Hepatic stellate cell (primary cell): ENCODE data around the gene TGM1.

ENCODE experiments used
- DNase-seq: peaks from one replicate; pipeline ENCODE4 v3.0.0; 2011; ENCODE audit warnings: low spot score

TGM1 gene

DNA sequence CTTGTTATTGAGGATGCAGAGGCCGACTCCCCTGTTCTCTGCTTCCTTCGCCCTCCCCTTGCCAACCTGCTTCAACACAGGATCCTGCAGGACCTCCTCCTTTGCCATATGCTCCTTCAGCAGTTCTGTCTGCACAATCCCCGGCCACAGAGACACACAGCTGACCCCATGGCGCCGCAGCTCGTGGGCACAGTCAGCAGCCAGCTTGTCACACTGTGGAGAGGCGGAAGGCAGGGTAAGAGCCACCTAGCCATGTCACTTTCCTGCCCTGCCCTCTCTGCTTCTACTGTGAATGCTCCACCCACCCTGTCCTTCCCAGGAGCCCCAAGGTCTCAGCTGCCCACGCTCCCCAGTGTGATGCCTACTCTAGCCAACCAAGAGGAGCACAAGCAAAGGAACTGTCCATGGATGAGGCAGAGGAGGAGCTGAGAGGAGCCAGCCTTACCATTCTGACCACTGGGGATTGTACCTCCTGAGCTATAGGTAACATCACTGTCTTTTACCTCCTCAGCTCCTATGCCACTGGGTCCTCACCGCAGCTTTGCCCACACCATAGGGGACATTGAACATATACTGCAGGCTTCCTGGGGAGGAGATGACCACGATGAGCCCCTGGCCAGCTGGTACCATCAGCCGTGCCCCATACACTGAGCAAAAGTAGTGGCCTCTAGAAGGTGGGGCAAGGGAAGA, 29.3 kb upstream of the TGM1 start:
- DNase-seq = no peak

DNA sequence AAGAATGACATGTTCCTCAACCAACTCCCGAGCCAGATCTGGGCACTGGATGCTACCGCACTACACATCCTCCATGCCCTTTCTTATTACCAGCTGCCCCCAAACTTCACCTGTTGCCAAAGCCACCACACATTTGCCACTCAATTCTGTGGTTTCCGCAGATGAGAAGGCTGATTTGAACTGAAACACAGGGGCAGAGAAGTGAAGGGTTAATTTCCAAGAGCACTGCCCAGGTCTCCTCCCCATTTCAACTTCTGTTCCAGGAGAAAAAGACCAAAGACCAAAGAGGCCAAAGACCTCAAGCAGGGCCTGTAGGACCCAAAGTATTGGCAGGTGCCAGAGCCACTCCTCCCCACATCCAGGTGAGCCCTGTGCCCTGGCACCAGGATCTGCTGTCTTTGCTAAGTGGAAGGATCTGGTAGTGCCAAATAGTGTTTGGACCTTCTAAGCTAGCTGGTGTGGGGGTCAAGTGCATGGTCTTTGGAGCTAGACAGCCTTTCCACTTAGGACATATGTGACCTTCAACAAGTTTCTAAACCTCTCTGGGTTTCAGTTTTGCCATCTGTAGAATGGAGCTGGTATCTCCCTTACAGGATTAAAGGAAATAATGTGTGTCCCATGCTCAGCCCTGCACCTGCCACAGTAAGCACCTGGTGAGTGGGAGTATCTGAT, 28.6 kb upstream of the TGM1 start:
- no peak for DNase-seq

DNA sequence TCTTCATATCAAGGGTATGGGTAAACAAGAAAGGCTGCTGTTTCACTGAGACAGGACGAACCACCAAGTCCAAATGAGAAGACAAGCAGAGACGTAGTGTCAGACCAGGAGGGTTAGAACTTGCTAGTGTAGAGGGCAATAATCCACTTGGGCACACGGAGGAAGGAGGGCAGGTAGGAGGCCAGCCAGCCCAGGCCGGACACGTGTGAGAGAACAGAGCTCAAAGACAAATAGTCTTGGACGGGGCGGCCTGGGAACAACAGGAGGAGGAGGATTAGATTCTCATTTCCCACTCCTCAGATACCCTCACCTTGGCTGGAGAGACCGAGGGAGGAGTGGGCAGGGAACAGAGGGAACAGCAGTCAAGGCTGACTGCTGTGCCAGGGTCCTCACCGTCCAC, 27.8 kb upstream of the TGM1 start:
- no peak for DNase-seq

GRCh38 chr14:24289649-24290280, 26.8 kb upstream of the TGM1 start:
- no peak for DNase-seq

- DNase-seq = no peak
Measured at GRCh38 chr14:24286996-24287395, 24.0 kb upstream of the TGM1 start.

GRCh38 chr14:24285351-24285750, 22.4 kb upstream of the TGM1 start:
- no peak for DNase-seq

GRCh38 chr14:24284501-24285035, 21.6 kb upstream of the TGM1 start:
- no peak for DNase-seq

GRCh38 chr14:24283796-24284460, 21.0 kb upstream of the TGM1 start:
- no peak for DNase-seq

- no peak for DNase-seq
Measured at GRCh38 chr14:24282736-24283135, 19.8 kb upstream of the TGM1 start.

- DNase-seq = no peak
Measured at GRCh38 chr14:24281636-24282035, 18.7 kb upstream of the TGM1 start.

DNA sequence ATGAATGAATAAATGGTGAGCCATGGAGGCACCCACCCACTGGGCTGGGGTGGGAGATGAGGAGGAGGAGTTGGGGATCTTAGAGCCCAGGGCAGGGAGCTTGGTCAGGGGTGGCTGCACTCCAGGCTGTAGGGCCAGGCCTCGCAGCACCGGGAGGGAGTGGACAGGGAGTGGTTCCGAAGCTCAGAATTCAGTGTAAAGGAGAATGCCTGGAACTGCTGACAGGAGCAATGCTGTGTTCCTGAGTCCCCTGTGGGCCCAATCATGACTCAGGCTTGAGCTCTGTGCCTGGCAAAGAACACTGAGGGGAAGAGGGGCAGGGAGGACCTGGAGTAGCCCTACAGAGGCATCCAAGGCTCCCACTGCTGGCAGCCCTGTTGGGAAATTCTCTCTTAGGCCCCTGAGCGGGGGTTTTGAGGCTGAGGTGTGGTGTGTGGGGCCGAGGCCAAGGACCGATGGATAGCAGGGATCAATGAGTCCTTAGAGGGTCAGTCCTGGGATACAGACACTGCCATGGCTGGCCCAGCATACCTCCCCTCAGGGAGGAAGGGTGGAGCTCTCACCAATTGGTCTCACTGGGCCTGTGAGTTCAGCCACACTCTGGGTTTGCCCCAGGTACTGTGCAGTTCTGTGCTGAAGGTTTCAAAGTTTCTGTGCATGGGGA, 18.0 kb upstream of the TGM1 start:
- no peak for DNase-seq

GRCh38 chr14:24279301-24280186, 16.6 kb upstream of the TGM1 start:
- no peak for DNase-seq

DNA sequence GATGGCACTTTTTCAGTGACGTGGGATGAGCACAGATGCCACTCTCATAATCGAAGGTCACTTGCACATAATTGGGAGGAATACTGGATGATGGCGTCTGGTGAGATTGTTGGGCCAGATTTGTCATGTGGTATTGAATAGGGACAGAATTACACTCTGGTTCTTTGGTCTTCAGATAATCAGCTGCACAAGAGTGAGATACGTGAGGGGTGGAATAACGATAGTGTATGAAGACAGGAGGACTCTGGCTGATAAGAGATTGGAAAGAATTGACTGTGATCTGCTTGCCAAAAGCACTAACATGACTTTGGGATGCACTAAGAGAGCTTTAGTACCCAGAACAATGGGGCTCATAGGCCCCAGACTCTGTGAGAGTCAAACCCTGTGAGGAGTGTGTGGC, 15.4 kb upstream of the TGM1 start:
- DNase-seq = no peak

DNA sequence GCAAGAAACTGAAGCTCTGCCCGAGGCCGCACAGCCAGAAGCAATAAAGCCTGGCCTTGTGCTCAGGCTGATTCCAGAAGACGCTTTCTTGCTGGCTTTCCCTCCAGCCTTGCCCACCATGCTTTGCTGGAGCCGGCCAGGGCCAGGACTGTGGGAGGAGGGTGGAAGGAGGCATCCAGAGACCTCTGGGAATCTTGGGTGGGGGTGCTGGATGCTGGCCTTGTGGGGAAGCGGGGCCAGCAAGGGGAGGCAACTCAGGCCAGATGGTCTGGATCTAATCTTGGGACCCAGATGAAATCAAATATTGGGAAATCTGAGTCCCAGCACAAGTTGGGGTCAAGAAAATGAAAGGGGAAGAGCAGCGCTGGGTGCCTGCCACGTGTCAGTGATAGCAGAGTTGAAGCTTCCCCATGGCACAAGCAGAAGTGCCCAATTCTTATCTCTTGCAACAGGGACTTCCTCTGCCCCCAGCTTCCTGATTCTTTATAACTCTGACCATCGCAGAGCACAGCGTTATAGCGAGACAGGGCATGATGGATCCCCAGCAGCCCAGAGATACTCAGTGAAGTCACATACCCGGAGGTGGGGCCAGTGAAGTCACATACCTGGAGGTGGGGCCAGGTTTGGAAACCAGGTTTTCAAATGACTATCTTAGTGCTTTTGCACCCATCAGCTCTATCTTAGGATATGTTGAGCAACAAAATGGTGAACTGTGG, 14.8 kb upstream of the TGM1 start:
- DNase-seq = no peak

DNA sequence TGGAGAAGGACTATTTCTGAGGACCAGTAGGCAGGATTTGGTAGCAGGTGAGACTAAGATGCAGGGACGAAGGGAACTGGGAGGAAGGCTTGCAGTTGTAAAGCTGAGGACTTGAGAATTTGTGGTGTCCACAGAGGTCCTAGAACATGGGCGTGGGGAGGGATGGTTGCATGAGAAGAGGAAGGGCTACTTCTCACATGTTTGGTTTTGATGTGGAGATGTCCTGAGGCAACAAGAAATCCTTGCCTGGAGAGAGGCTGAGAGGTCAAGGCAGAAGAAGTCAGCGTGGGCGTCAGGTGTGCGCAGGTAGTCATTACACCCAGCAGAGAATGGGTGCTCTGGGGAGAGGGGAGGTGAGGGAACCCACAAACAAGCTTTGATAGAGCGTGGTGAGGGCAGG, 14.1 kb upstream of the TGM1 start:
- no peak for DNase-seq

GRCh38 chr14:24274101-24274543, 11.1 kb upstream of the TGM1 start:
- no peak for DNase-seq

GRCh38 chr14:24273422-24273998, 10.5 kb upstream of the TGM1 start:
- DNase-seq = no peak

GRCh38 chr14:24272467-24272866, 9.5 kb upstream of the TGM1 start:
- DNase-seq = no peak

GRCh38 chr14:24271834-24272263, 8.9 kb upstream of the TGM1 start:
- no peak for DNase-seq
